IPS-18a (cell line): ENCODE measurements around the gene DCDC1.

ENCODE experiments used
- H3K27ac ChIP-seq: one replicate; pipeline ENCODE4 v1.5.1; 2013; ENCODE audit warnings: low read length
- H3K27me3 ChIP-seq: one replicate; pipeline ENCODE4 v1.6.1; 2013; ENCODE audit warnings: mild to moderate bottlenecking, low read length; ENCODE audit not compliant: control insufficient read depth, insufficient read depth
- H3K36me3 ChIP-seq: one replicate; pipeline ENCODE4 v1.6.1; 2013; ENCODE audit warnings: low read depth, low read length; ENCODE audit not compliant: control insufficient read depth
- H3K4me1 ChIP-seq: one replicate; pipeline ENCODE4 v1.6.1; 2013; ENCODE audit warnings: low read depth, low read length; ENCODE audit not compliant: control insufficient read depth
- H3K4me3 ChIP-seq: one replicate; pipeline ENCODE4 v1.5.1; 2013; ENCODE audit warnings: low read length
- H3K9ac ChIP-seq: one replicate; pipeline ENCODE4 v1.6.1; 2013; ENCODE audit warnings: mild to moderate bottlenecking, low read length, moderate library complexity
- H3K9me3 ChIP-seq: one replicate; pipeline ENCODE4 v1.6.1; 2013; ENCODE audit warnings: low read depth, low read length; ENCODE audit not compliant: control insufficient read depth

Gene DCDC1

GRCh38 chr11:31387379-31387778 is 17.8 kb upstream of the DCDC1 start:
- no peaks in the 10 kb centered on the region for H3K27me3 ChIP-seq
- H3K9me3 ChIP-seq: no peaks in the 10 kb centered on the region
- no peak overlapping the region for H3K9ac ChIP-seq
- peaks cover 8% of the 10 kb centered on the region for H3K4me1 ChIP-seq
- no peaks in the 10 kb centered on the region for H3K36me3 ChIP-seq
- H3K4me3 ChIP-seq: no peak overlapping the region
- H3K27ac ChIP-seq: no peak overlapping the region

DNA sequence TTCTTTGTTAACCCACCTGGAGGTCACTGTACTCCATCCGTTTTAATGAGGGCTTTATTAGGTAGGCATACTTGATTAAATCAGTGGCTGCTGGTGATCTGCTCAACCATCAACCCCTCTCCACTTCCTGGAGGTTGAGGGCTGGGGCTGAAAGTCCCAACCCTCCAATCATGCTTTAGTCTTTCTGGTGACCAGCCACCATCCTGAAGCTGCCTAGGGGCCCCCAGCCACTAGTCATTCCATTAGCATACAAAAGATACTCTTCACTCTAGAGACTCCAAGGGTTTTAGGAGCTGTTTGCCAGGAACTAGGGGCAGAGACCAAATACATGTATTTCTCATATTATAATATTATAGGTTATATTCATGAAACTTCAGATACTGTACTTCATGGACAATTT is 13.6 kb upstream of the DCDC1 start:
- Histone ChIP-seq H3K27ac (no peak overlapping the region), H3K36me3 (no peaks in the 10 kb centered on the region), H3K27me3 (no peaks in the 10 kb centered on the region), H3K4me1 (peaks cover 8% of the 10 kb centered on the region), H3K9ac (no peak overlapping the region), H3K4me3 (no peak overlapping the region), H3K9me3 (no peaks in the 10 kb centered on the region)

DNA sequence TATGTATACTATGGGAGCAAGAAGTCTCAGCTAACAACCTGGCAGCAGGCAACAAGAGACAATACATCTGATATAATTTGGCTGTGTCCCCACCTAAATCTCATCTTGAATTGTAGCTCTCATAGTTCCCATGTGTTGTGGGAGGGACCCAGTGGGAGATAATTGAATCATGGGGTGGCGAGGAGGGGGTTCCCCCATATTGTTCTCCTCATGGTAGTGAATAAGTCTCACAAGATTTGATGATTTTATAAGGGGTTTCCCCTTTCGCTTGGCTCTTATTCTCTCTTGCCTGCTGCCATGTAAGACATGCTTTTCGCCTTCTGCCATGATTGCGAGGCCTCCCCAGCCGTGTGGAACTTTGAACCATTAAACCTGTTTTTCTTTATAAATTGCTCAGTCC is 6.3 kb upstream of the DCDC1 start:
- H3K36me3 ChIP-seq: peaks cover 4% of the 10 kb centered on the region
- peaks cover under 1% of the 10 kb centered on the region for H3K4me1 ChIP-seq
- no peak overlapping the region for H3K27ac ChIP-seq
- no peak overlapping the region for H3K9ac ChIP-seq
- H3K27me3 ChIP-seq: no peaks in the 10 kb centered on the region
- H3K4me3 ChIP-seq: no peak overlapping the region
- H3K9me3 ChIP-seq: no peaks in the 10 kb centered on the region

DNA sequence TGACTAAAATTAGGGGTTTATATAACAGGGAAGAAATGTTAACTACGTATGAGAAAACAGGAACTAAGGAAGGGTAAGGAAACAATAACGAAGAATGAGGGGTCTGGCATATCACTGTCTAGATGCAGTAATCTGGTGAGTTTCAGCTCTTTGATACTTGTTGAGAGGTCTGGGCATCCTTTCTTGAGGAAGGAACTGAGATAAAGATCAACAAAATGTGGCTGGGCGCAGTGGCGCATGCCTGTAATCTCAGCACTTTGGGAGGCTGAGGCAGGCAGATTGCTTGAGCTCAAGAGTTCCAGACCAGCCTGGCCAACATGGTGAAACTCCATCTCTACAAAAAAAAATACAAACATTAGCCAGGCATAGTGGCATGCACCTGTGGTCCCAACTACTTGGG is 2.7 kb downstream of the DCDC1 start:
- Histone ChIP-seq H3K9ac (no peak overlapping the region), H3K36me3 (no peaks in the 10 kb centered on the region), H3K9me3 (no peaks in the 10 kb centered on the region), H3K4me3 (no peak overlapping the region), H3K4me1 (peaks cover 5% of the 10 kb centered on the region), H3K27me3 (no peaks in the 10 kb centered on the region), H3K27ac (no peak overlapping the region)

GRCh38 chr11:31361743-31362142 is 7.8 kb downstream of the DCDC1 start:
- Histone ChIP-seq H3K9me3 (no peaks in the 10 kb centered on the region), H3K4me3 (no peak overlapping the region), H3K36me3 (no peaks in the 10 kb centered on the region), H3K27me3 (no peaks in the 10 kb centered on the region), H3K27ac (no peak overlapping the region), H3K4me1 (no peaks in the 10 kb centered on the region), H3K9ac (no peak overlapping the region)

DNA sequence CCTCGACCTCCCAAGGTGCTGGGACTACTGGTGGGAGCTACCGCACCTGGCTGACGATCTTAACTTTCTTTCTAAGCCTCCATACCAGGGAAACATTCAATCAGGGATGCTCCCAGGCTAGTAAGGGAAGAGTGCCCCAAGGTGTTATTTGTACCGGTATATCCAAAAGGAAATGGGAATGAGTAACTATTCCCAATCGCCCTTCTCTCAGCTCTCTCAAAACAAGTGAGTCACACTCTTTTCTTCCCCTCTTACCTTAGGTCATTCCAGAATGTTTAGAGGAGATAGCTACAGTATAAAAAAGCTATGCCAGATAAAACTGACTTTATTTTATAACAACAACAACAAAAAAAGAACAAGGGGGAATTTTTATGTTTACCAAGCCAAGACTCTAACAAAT is 13.7 kb downstream of the DCDC1 start:
- Histone ChIP-seq H3K4me1 (no peaks in the 10 kb centered on the region), H3K9me3 (no peaks in the 10 kb centered on the region), H3K4me3 (no peak overlapping the region), H3K9ac (no peak overlapping the region), H3K36me3 (no peaks in the 10 kb centered on the region), H3K27me3 (no peaks in the 10 kb centered on the region), H3K27ac (no peak overlapping the region)

DNA sequence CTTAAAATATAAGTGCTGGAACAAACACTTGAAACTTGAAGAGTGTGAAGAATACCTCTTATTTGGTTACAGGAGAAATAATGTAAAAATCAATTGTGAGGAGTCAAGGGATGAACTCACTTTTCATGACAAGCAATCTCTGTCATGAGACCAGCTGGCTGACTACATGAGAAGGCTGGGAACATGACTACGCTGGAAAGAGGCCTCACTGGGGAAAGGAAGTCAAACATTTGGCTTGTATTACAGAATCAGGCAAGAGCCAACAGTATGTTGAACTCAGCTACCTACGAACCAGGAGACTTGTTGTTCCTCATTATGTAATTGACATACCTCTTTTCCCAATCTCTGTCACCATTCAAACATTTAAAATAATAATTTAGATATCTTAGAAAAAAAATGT is 14.4 kb downstream of the DCDC1 start:
- Histone ChIP-seq H3K4me1 (no peaks in the 10 kb centered on the region), H3K4me3 (no peak overlapping the region), H3K36me3 (no peaks in the 10 kb centered on the region), H3K27ac (no peak overlapping the region), H3K27me3 (no peaks in the 10 kb centered on the region), H3K9ac (no peak overlapping the region), H3K9me3 (no peaks in the 10 kb centered on the region)

DNA sequence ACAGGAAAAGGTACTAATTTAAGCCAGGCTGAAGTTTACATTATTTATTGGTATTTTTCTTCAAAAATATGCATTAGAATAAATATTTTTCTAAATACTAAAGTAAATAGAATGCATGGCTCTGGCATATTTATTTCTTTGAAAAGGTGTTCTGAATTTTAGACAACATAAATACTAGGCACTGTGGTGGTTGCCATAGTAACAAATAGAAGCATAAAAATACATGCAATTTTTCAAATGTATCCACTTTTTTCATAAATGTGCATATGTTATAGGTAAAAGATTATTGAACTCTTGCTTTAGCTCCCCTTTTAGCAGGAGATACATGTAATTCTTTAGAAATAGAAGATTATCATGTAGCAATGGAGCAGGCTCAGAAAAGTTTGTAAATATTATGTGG is 18.4 kb downstream of the DCDC1 start:
- Histone ChIP-seq H3K9me3 (no peaks in the 10 kb centered on the region), H3K4me3 (no peak overlapping the region), H3K4me1 (no peaks in the 10 kb centered on the region), H3K27me3 (no peaks in the 10 kb centered on the region), H3K36me3 (no peaks in the 10 kb centered on the region), H3K9ac (no peak overlapping the region), H3K27ac (no peak overlapping the region)

DNA sequence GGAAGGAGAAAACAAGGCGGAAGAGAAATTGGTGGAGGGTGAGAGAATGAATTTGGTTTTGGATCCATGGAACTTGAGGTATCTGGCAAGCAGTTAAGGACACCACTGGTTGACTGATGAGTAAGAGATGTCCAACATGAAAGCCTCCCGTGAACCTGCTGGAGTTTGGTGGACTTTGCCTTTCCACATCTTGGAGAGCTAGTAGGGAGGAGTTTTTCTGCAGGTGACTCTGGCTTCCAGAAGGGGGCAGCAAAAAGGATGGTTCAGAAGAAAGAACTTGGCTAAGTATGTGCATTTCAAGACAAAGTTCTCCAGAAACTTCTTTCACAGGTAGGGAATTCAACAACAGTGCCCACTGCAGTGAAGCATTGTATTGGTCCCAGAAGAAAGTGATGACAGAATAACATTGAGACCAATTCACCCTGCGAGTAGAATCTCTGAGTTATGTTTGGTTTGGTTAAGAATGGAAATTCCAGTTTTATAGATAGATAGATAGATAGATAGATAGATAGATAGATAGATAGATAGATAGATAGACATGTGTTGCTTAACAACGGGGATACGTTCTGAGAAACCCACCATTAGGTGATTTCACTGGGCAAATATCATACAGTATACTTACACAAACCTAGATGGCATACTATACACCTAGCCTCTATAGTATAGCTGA is 28.5 kb downstream of the DCDC1 start:
- Histone ChIP-seq H3K4me1 (no peaks in the 10 kb centered on the region), H3K9me3 (no peaks in the 10 kb centered on the region)

GRCh38 chr11:31337806-31338205 is 31.7 kb downstream of the DCDC1 start:
- no peaks in the 10 kb centered on the region for H3K9me3 ChIP-seq
- no peaks in the 10 kb centered on the region for H3K27me3 ChIP-seq
- no peaks in the 10 kb centered on the region for H3K36me3 ChIP-seq
- H3K4me1 ChIP-seq: no peaks in the 10 kb centered on the region
- H3K27ac ChIP-seq: no peak overlapping the region
- no peak overlapping the region for H3K4me3 ChIP-seq
- no peak overlapping the region for H3K9ac ChIP-seq

More for the DNA sequence above, 28.5 kb downstream of the DCDC1 start:
- Histone ChIP-seq H3K27ac (no peak overlapping the region), H3K9ac (no peak overlapping the region), H3K4me3 (no peak overlapping the region), H3K36me3 (no peaks in the 10 kb centered on the region), H3K27me3 (no peaks in the 10 kb centered on the region)

GRCh38 chr11:31328697-31329096 is 40.8 kb downstream of the DCDC1 start:
- Histone ChIP-seq H3K9ac (no peak overlapping the region), H3K36me3 (no peaks in the 10 kb centered on the region), H3K27me3 (no peaks in the 10 kb centered on the region), H3K4me1 (no peaks in the 10 kb centered on the region), H3K9me3 (no peaks in the 10 kb centered on the region), H3K4me3 (no peak overlapping the region), H3K27ac (no peak overlapping the region)

- Histone ChIP-seq H3K4me1 (no peaks in the 10 kb centered on the region), H3K36me3 (no peaks in the 10 kb centered on the region), H3K9ac (no peak overlapping the region), H3K9me3 (no peaks in the 10 kb centered on the region), H3K27ac (no peak overlapping the region), H3K27me3 (no peaks in the 10 kb centered on the region), H3K4me3 (no peak overlapping the region)
These were observed 42.1 kb downstream of the DCDC1 start for GRCh38 chr11:31327417-31327816.
